Osteocyte (in vitro differentiated cells): Measurements from ENCODE around the gene FARS2. TPM values are rescaled to one million over a fixed set of nuclear protein-coding genes. Genes with fewer than 3 reads are reported as not detected.
A peak's percentile ranks its signal among the peaks of the same experiment; 100 is the strongest.

Experiments
- DNase-seq: peaks from one replicate; pipeline ENCODE4 v3.0.0; 2021; ENCODE audit warnings: mixed read lengths; ENCODE audit not compliant: unreplicated experiment; ENCODE audit errors: extremely low spot score
- H3K27ac Mint-ChIP-seq: one replicate; pipeline ENCODE4 v1.8.0; 2021; ENCODE audit warnings: mild to moderate bottlenecking, mixed read lengths; ENCODE audit not compliant: unreplicated experiment
- H3K27me3 Mint-ChIP-seq: one replicate; pipeline ENCODE4 v1.8.0; 2021; ENCODE audit warnings: mixed read lengths; ENCODE audit not compliant: unreplicated experiment
- H3K36me3 Mint-ChIP-seq: one replicate; pipeline ENCODE4 v1.8.0; 2021; ENCODE audit warnings: mixed read lengths; ENCODE audit not compliant: unreplicated experiment
- H3K4me1 Mint-ChIP-seq: one replicate; pipeline ENCODE4 v1.8.0; 2021; ENCODE audit warnings: mixed read lengths; ENCODE audit not compliant: unreplicated experiment
- H3K4me3 Mint-ChIP-seq: one replicate; pipeline ENCODE4 v1.8.0; 2021; ENCODE audit warnings: mild to moderate bottlenecking, moderate library complexity, mixed read lengths; ENCODE audit not compliant: unreplicated experiment
- H3K9me3 Mint-ChIP-seq: one replicate; pipeline ENCODE4 v1.8.0; 2021; ENCODE audit warnings: mixed read lengths; ENCODE audit not compliant: unreplicated experiment
- total RNA-seq: library from RNA; stranded (reverse); gene quantifications from 2 replicates; pipeline ENCODE4 v1.2.1, GENCODE V29; 2021
- TF ChIP-seq, protein P1 (sequence below): fragments of 200-600 bp; sonication (generic); IDR thresholded peaks from 2 replicates; pipeline ENCODE4 v1.5.0; 2021; ENCODE audit warnings: antibody characterized with exemption, mild to moderate bottlenecking, moderate library complexity

Gene FARS2
- total RNA-seq, 1 donor from 2014 or later = 17.4 TPM

- H3K4me3 Mint-ChIP-seq = no peak overlapping the region
- no peaks in the 10 kb centered on the region for H3K9me3 Mint-ChIP-seq
- TF ChIP-seq, protein P1, sequence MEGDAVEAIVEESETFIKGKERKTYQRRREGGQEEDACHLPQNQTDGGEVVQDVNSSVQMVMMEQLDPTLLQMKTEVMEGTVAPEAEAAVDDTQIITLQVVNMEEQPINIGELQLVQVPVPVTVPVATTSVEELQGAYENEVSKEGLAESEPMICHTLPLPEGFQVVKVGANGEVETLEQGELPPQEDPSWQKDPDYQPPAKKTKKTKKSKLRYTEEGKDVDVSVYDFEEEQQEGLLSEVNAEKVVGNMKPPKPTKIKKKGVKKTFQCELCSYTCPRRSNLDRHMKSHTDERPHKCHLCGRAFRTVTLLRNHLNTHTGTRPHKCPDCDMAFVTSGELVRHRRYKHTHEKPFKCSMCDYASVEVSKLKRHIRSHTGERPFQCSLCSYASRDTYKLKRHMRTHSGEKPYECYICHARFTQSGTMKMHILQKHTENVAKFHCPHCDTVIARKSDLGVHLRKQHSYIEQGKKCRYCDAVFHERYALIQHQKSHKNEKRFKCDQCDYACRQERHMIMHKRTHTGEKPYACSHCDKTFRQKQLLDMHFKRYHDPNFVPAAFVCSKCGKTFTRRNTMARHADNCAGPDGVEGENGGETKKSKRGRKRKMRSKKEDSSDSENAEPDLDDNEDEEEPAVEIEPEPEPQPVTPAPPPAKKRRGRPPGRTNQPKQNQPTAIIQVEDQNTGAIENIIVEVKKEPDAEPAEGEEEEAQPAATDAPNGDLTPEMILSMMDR = peak; percentile 95
- H3K4me1 Mint-ChIP-seq = peaks cover 8% of the 10 kb centered on the region
- no peak for DNase-seq
- H3K27ac Mint-ChIP-seq = no peak overlapping the region
- no peaks in the 10 kb centered on the region for H3K36me3 Mint-ChIP-seq
- no peaks in the 10 kb centered on the region for H3K27me3 Mint-ChIP-seq
Observed at GRCh38 chr6:5471044-5471443, 209.7 kb downstream of the FARS2 start.

- Mint-ChIP-seq H3K4me1 (peaks cover 8% of the 10 kb centered on the region), H3K4me3 (no peak overlapping the region), H3K27ac (no peak overlapping the region), H3K36me3 (no peaks in the 10 kb centered on the region), H3K27me3 (no peaks in the 10 kb centered on the region), H3K9me3 (no peaks in the 10 kb centered on the region)
- no peak for DNase-seq
- TF ChIP-seq, protein P1 = no peak
Observed at GRCh38 chr6:5471637-5472398, 210.5 kb downstream of the FARS2 start.

- no peak for DNase-seq
- Mint-ChIP-seq H3K9me3 (no peaks in the 10 kb centered on the region), H3K27ac (no peak overlapping the region), H3K4me1 (peaks cover 8% of the 10 kb centered on the region), H3K36me3 (no peaks in the 10 kb centered on the region), H3K27me3 (no peaks in the 10 kb centered on the region), H3K4me3 (no peak overlapping the region)
- TF ChIP-seq, protein P1 = no peak
Observed at GRCh38 chr6:5472571-5472970, 211.3 kb downstream of the FARS2 start.

GRCh38 chr6:5475779-5476178 lies 214.5 kb downstream of the FARS2 start:
- no peaks in the 10 kb centered on the region for H3K9me3 Mint-ChIP-seq
- no peaks in the 10 kb centered on the region for H3K27me3 Mint-ChIP-seq
- H3K27ac Mint-ChIP-seq = no peak overlapping the region
- H3K4me3 Mint-ChIP-seq = no peak overlapping the region
- H3K4me1 Mint-ChIP-seq = no peaks in the 10 kb centered on the region
- no peaks in the 10 kb centered on the region for H3K36me3 Mint-ChIP-seq
- no peak for DNase-seq
- TF ChIP-seq, protein P1 = no peak

DNA sequence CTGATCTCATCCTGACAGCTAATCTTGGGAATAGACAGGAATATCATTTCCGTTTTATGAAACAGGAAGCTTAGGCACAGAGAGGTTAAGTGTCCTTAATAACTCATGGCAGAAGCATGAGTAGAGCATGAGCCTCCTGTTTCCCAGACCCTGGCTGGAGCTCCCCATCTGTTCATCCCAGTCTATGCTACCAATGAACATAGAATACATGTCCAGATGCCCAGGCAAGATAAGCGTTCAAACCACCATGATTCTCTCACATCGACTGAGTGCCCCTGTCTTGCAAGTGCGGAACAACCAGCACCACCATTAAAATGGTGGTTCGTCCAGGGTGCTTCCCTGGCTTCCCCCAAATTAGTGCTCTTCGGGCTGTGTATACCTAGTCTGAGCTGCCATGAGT lies 217.1 kb downstream of the FARS2 start:
- no peaks in the 10 kb centered on the region for H3K4me1 Mint-ChIP-seq
- TF ChIP-seq, protein P1 = no peak
- no peaks in the 10 kb centered on the region for H3K27me3 Mint-ChIP-seq
- H3K4me3 Mint-ChIP-seq = no peak overlapping the region
- no peaks in the 10 kb centered on the region for H3K9me3 Mint-ChIP-seq
- no peak for DNase-seq
- H3K36me3 Mint-ChIP-seq = no peaks in the 10 kb centered on the region
- H3K27ac Mint-ChIP-seq = no peak overlapping the region
